Measurements from ENCODE around the gene ARHGAP40.

ARHGAP40 gene

DNA sequence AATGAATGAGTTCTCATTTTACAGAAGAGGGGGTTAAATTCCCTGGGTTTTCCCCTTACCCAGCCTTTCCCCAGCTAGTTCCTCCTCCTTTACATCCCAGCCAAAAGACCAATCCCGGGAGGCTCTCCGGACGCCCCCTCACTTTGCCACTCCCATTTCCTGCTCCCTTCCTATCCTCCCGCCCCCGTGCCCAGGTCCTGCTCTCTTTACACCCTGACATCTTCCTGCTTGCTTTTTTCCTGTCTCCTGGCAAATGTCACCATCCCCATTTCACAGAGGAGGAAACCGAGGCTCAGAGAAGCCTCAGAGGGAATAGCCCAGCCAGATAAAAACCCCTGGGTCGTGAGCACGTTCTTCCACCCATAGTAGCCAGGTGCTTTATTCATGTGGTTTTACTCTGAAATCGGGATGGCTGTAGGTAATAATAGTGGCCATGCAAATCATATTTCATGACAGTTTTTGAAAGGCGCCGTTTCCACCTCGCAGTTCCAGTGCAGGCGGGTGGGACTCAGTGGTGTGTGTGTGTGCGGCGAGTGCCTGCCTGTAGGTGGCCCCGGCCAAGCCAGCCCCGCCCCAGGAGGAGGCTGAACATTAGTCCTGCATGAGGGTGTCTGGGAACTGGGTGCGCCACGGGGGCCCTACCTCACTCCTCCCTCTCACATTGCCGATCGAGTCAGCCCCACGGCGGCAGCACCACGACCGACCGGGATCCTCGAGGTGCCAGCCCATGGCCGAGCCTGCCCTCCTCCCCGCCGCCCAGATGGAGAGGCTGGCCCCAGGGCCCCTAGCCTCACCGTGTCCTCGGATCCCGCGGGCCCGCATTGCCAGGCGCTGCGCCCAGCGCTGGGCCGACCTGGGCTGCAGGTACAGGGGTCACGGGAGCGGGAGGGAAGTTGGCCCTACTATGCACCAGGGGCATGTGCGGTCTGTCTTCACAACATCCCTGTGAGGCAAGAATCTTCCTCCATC is at the start of gene ARHGAP40:
Gene ARHGAP40, plus strand, starts transcription at position 594 of the 969 bp plus-strand sequence.
- peak; percentile 48 to 53 for DNase-seq

- no peak for DNase-seq
Measured at GRCh38 chr20:38554986-38555385, 46.6 kb upstream of the ARHGAP40 start.

GRCh38 chr20:38555395-38555794 is 46.2 kb upstream of the ARHGAP40 start:
- DNase-seq = no peak

- DNase-seq = no peak
Measured at GRCh38 chr20:38557174-38557573, 44.4 kb upstream of the ARHGAP40 start.

- DNase-seq = no peak
Measured at GRCh38 chr20:38558596-38559360, 42.8 kb upstream of the ARHGAP40 start.

- no peak for DNase-seq
Measured at GRCh38 chr20:38559764-38560163, 41.8 kb upstream of the ARHGAP40 start.

DNA sequence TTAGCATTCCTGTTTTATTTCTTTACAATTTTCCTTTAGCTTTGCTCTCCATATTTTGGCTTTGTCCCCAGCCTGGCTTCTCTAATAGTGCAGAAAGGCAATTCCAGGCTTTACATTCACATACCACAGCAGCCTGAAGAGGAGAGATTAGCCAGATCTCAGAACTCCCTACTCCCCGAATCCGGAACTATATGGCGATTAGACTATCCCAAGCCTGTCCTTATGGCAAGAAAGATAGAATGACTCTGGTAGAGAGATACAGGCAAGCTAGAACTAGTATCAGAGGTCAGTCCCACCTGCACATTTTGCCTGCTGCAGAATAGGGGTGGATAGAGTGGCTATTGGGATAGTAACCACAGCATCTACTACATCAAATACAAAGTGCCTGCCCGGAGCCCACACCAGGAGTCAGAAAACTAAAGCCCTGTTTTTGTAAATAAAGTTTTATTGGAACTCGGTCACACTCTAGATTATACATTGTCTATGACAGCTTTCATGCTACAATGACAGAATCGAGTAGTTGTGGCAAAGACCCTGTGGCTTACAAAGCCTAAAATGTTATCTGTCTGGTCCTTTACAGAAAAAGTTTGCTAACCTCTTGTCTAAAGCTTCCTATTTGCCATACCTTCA is 37.7 kb upstream of the ARHGAP40 start:
- DNase-seq = no peak

GRCh38 chr20:38564680-38565079 is 36.9 kb upstream of the ARHGAP40 start:
- DNase-seq = no peak

- no peak for DNase-seq
Measured at GRCh38 chr20:38566036-38566598, 35.5 kb upstream of the ARHGAP40 start.

DNA sequence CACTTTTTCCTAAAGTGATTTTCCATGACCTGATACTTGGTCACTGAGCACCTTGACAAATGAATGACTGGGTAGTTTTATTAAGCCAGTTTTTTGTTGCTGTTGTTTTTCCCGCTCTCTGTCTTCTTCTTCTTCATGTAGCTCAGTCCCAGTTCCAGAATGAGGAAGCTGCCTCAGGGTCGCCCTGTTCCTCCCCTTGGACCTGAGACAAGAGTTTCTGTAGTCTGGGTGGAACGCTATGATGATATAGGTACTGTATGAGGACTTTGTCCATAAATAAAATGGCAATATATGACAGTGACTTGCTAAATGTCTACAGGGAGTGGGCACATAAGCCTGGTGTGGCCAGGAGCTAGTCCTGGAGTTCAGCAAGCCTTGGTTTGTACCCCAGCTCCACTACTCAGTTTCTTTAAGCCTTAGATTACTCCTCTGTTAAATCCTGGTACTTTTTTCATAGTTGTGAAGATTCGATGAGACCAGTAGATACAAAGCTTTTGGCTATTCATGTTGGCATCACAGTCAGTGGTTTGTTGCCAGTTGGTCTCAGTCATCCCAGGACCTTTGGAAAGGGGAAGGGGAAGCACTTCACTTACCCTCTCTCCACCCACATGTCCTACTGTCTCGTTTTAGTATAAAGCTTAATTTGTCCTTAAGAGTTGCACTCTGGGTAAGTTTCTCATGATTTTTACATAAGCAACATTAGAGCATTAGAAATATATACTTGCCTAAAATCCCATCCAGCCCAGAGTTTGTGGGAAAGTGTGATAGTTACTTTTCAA is 31.7 kb upstream of the ARHGAP40 start:
- DNase-seq = no peak

DNA sequence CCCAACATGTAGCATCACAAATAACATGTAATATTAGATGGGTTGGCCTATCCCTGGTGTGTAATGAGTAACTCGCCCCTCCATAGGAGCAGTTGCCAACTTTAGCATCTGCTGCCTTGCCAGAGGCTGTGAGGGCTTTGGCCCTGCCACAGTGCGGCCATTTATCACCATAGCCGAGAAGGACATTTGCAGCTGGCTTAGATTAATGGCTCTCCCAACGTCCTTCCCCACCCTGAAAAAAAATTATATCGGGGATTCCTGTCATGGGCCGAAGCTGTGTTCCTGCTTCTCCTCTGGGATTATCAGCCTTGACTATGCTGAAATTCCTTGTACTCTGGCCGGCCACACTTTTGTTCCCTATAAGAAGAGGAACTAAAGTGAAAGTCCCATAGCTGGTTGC is 28.2 kb upstream of the ARHGAP40 start:
- DNase-seq = no peak

GRCh38 chr20:38579219-38579910 is 22.2 kb upstream of the ARHGAP40 start:
- no peak for DNase-seq

- DNase-seq = no peak
Measured at GRCh38 chr20:38579921-38580320, 21.7 kb upstream of the ARHGAP40 start.

- DNase-seq = no peak
Measured at GRCh38 chr20:38581013-38581412, 20.6 kb upstream of the ARHGAP40 start, which contains the start of gene ADIG. ADIG (plus strand) TSS chr20:38581197; CDS start chr20:38581251, 54 bp downstream.

- DNase-seq = no peak
Measured at GRCh38 chr20:38581830-38582358, 19.7 kb upstream of the ARHGAP40 start.

- DNase-seq = no peak
Measured at GRCh38 chr20:38583306-38583705, 18.3 kb upstream of the ARHGAP40 start.

GRCh38 chr20:38584099-38584763 is 17.4 kb upstream of the ARHGAP40 start:
- no peak for DNase-seq

GRCh38 chr20:38585404-38586180 is 16.0 kb upstream of the ARHGAP40 start:
- DNase-seq = no peak

- no peak for DNase-seq
Measured at GRCh38 chr20:38586181-38586525, 15.5 kb upstream of the ARHGAP40 start.

- no peak for DNase-seq
Measured at GRCh38 chr20:38588303-38588702, 13.3 kb upstream of the ARHGAP40 start.

All from activated T-cell treated with anti-CD3 and anti-CD28 coated beads, Interleukin-2, amount 50 U/mL, for 48 hours (primary cell).